ENCODE data around the gene DAB2. TPM values are rescaled to one million over a fixed set of nuclear protein-coding genes. Genes with fewer than 3 reads are reported as not detected.
"Not testable (repeated sequence)": the region's sequence is repeated elsewhere in the genome, so short reads cannot be mapped to it uniquely, and the experiment has no call there.

The DAB2 gene
- total RNA-seq, 1 donor from 2014 or later: 117 TPM

DNA sequence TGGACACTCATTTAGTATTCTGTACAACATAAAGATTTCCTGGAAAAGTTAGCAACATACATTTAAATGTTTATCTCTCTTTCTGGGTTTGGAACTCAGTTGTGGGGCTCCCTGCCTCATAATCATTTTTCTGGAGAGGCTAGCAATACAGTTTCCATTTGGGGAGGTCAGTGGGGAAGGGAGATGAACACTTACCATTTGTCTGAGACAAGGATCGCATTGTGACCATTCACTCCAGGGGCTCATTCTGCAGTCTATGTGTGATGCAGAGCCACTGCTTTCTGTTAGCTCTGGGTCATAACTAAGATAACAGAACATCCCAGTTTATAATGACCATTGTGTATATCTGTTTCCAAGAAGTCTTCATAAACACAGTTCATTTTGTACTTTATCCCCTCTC lies 82.9 kb downstream of the DAB2 start:
- no peak for DNase-seq (ENCODE audit: low read depth)

DNA sequence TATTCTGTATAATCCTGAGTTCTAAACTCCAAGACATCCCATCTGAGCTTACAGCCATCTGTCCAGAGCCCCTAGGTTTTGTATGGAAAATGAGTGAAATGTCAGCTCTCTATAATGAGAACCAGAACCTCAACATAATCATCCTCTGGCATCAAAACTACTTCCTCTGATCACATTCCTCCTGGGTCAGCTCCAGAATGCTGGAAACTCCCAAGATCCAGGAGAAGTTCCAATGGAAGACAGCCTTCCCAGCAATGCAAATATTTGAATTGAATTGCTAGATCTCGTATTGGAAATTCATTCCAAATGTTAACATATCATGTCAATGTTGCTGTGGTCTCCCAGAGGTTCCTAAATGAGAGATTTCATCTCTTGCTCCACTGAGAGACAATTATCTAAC lies 84.3 kb downstream of the DAB2 start:
- DNase-seq (ENCODE audit: low read depth): no peak

DNA sequence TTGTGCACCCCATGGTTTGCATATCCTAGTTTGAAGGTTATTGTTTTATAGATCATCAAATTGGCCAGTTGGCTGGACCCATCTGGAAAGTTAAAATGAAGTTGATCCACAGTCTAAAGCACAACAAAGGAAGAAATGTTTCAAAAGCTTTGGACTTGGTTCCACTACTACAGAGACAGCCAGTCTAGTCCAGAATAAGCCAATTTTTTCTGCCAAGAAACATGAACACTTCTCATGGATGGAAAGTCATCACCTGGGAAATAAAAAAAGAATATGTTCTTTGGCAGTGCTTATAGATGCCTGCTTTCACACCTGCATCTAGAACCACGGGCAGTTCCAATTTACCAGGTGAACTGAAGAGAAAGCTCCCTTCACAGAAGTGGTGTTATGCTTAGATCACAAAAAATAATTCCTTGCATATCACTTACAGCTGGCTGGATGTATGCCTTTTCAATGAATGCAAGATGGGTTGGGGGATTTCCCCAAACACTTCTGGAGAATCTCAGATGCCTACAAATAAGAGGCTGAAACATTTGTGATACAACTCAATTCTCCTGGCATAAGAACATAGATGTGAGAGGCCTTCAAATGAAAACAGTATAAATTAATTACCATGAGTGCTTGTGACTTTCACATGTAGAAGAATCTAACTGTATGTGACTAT lies 87.4 kb downstream of the DAB2 start:
- no peak for DNase-seq (ENCODE audit: low read depth)

DNA sequence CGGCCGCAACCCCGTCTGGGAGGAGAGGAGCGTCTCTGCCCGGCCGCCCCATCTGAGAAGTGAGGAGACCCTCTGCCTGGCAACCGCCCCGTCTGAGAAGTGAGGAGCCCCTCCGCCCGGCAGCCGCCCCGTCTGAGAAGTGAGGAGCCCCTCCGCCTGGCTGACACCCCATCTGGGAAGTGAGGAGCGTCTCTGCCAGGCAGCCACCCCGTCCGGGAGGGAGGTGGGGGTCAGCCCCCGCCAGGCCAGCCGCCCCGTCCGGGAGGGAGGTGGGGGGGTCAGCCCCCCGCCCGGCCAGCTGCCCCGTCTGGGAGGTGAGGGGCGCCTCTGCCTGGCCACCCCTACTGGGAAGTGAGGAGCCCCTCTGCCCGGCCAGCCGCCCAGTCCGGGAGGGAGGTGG lies 90.5 kb downstream of the DAB2 start:
- DNase-seq (ENCODE audit: low read depth): not testable (repeated sequence)

DNA sequence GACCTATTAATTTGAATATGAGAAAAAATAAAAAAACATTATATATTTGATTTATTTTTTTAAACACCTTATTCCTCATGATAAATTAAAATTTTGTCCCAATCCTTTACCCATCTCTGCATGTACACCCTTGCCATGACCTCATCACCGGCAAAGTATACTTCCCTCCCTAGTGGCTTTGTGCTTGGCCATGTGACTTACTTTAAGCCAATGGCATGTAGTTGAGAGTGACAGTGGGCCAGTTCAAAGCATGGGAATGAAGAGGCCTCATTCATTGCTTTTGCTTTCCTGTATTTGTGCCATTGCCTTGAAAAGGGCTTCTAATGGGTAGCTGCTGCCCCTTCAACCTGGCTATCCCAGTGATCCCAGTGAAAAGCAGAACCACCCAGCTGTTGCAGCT lies 91.7 kb downstream of the DAB2 start:
- no peak for DNase-seq (ENCODE audit: low read depth)

DNA sequence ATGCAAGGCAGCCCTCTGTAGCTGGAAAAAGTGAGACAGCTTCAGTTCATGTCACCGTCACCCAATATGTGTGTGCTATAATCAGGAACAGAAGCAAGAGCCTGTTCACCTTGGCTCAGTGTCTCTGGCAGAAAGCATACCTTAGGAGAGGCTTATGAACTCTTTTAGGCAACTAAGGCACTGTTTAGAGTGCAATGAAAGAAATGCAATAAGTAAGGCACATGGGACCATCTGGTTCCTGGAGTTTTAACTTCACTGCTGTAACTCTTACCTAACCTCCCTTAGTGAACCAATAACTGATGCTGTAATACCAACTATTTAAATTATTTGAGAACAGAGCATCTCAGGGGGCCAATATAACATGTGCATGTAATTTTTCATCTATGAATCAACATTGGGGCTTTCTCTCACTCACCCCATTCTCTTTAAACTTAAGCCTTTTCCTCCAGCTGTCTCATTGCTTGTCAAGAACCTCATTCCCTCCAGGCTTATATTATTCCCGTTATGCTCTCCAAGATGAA lies 92.9 kb downstream of the DAB2 start:
- no peak for DNase-seq (ENCODE audit: low read depth)

DNA sequence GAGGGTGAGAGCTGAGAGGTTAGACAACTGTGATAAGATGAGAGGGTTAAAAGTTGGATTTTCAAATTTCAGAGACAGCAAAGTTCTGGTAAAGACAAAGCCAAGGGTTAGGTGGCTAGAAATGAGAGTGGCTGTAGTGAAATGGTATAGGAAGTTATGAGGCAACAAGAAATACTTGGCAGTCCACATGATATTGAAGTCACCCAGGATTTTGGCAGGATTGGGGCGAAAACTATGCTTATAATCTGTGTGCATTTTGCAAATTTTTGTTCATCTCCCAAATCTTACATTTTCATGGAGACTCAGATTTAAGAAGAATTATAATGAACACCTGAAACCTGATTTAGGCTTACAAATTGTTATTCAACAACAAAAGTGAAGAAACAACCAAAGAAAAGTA lies 96.0 kb downstream of the DAB2 start:
- DNase-seq (ENCODE audit: low read depth): no peak

DNA sequence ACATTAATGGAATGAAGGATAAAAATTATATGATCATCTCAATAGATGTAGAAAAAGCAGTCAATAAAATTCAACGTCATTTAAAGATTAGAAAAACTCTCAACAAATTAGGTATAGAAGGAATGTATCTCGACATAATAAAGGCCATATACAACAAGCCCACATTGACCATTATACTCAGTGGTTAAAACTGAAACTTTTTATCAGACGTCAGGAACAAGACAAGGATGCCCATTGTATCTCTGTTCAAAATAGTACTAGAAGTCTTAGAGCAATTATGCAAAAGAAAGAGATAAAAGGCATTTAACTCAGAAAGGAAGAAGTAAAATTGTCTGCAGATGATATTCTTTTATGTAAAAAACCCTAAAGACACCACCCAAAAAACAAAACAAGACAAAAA lies 101.2 kb downstream of the DAB2 start:
- no peak for DNase-seq (ENCODE audit: low read depth)

Other genes starting within 250 kb of the DAB2 start
- 0.25 TPM in 1 of 2 replicates, not detected in the other for gene FYB1, start 205.4 kb downstream of the DAB2 start, total RNA-seq
- gene C9, start 60.5 kb downstream of the DAB2 start, total RNA-seq: 0.20 TPM in 1 of 2 replicates, not detected in the other